ENCODE measurements around the gene UCK2. TPM values are rescaled to one million over a fixed set of nuclear protein-coding genes. Genes with fewer than 3 reads are reported as not detected.

The UCK2 gene
- total RNA-seq, 1 donor from 2014 or later = 66.7 TPM

DNA sequence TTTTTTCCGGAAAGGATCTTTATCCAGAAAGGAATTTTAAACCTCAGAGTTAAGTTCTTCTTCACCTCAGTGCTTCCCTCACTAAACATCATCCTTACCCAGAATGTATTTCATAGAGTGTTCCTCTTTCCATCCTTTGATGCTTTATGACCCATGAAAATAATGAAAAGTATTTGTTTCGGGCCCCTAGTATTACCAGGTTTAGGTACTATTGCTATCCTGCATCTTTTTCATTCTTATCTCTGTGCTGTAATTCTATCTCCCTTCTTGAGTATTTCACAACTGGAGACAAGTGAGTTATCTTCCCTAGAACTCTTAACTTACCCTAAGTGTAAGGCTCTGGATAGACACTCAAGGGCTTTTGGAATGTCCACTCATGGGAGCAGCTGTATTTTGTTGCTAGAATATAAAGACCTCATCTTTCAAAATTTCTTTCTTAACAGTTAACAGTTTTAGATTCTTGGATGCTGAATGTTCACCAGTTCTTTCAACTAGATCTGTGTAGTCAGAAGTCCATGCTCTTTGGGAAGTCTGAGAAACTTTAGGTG, 26.2 kb downstream of the UCK2 start:
- no peak overlapping the region for H3K27ac Mint-ChIP-seq (ENCODE audit: unreplicated experiment)

DNA sequence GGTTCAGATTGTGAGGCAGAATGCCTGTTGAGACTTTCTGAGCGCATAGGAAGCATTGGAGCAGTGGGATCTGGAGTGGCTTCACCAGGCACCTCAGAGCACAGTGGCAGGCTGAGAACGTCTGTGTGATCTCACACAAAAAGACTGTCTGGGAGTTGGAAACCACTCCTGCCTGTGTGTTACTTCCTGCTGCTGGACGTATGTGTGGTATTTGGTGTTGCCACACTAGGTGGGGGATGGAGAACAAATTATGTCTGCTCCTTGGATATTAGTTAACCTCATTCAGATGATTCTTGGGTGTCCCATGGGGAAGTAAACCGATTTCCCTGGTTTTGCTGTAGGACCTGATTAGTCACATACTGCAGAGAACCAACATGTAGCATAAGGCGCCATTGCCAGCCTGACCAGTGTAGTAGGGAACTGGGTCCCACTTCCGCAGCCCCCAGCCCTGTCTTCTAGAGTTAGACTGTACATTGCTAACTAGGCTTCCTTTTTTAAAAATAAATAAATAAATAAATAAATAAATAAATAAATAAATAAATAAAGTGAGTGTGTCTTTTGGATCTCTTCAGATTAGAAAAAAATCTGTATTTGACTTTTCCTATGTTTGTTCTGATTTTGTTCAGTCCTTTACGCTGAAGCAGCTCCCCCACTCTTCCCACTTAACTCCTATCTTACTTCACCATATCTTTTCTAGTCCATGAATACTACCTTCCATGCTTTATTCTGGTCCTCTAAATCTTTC, 26.9 kb downstream of the UCK2 start:
- Mint-ChIP-seq H3K4me1 (peaks cover 67% of the 10 kb centered on the region), H3K27me3 (ENCODE audit: low read depth) (no peaks in the 10 kb centered on the region), H3K27ac (ENCODE audit: unreplicated experiment) (no peak overlapping the region), H3K4me3 (no peak overlapping the region), H3K9me3 (no peaks in the 10 kb centered on the region), H3K36me3 (ENCODE audit: low read depth) (peaks cover 3% of the 10 kb centered on the region)
- no peak for TF ChIP-seq CTCF (conservative IDR thresholded peaks at IDR 0.05)
- DNase-seq (ENCODE audit: low read depth, low spot score) = no peak

More for the DNA sequence above, 26.2 kb downstream of the UCK2 start:
- no peaks in the 10 kb centered on the region for H3K9me3 Mint-ChIP-seq
- DNase-seq (ENCODE audit: low read depth, low spot score) = no peak
- peaks cover 5% of the 10 kb centered on the region for H3K36me3 Mint-ChIP-seq (ENCODE audit: low read depth)
- H3K27me3 Mint-ChIP-seq (ENCODE audit: low read depth) = no peaks in the 10 kb centered on the region
- peaks cover 69% of the 10 kb centered on the region for H3K4me1 Mint-ChIP-seq
- TF ChIP-seq CTCF (conservative IDR thresholded peaks at IDR 0.05) = no peak
- no peak overlapping the region for H3K4me3 Mint-ChIP-seq

GRCh38 chr1:165855010-165855838, 27.8 kb downstream of the UCK2 start:
- Mint-ChIP-seq H3K27ac (ENCODE audit: unreplicated experiment) (no peak overlapping the region), H3K27me3 (ENCODE audit: low read depth) (no peaks in the 10 kb centered on the region), H3K36me3 (ENCODE audit: low read depth) (peaks cover 3% of the 10 kb centered on the region), H3K4me1 (peaks cover 70% of the 10 kb centered on the region), H3K9me3 (no peaks in the 10 kb centered on the region), H3K4me3 (no peak overlapping the region)
- no peak for TF ChIP-seq CTCF (conservative IDR thresholded peaks at IDR 0.05)
- no peak for DNase-seq (ENCODE audit: low read depth, low spot score)

- Mint-ChIP-seq H3K4me3 (no peak overlapping the region), H3K36me3 (ENCODE audit: low read depth) (peaks cover 3% of the 10 kb centered on the region), H3K9me3 (no peaks in the 10 kb centered on the region), H3K27me3 (ENCODE audit: low read depth) (no peaks in the 10 kb centered on the region), H3K27ac (ENCODE audit: unreplicated experiment) (no peak overlapping the region), H3K4me1 (peaks cover 69% of the 10 kb centered on the region)
- no peak for DNase-seq (ENCODE audit: low read depth, low spot score)
- no peak for TF ChIP-seq CTCF (conservative IDR thresholded peaks at IDR 0.05)
Observed at GRCh38 chr1:165856021-165856420, 28.6 kb downstream of the UCK2 start.

- no peak for TF ChIP-seq CTCF (conservative IDR thresholded peaks at IDR 0.05)
- no peak overlapping the region for H3K27ac Mint-ChIP-seq (ENCODE audit: unreplicated experiment)
- DNase-seq (ENCODE audit: low read depth, low spot score) = no peak
- peaks cover 3% of the 10 kb centered on the region for H3K36me3 Mint-ChIP-seq (ENCODE audit: low read depth)
- H3K4me3 Mint-ChIP-seq = no peak overlapping the region
- no peaks in the 10 kb centered on the region for H3K9me3 Mint-ChIP-seq
- no peaks in the 10 kb centered on the region for H3K27me3 Mint-ChIP-seq (ENCODE audit: low read depth)
- H3K4me1 Mint-ChIP-seq = peaks cover 63% of the 10 kb centered on the region
Observed at GRCh38 chr1:165856606-165857005, 29.2 kb downstream of the UCK2 start.
